Measurements from ENCODE around the gene DUSP15.
"Not testable (repeated sequence)": the region's sequence is repeated elsewhere in the genome, so short reads cannot be mapped to it uniquely, and the experiment has no call there.

DUSP15 gene

GRCh38 chr20:31839782-31840487 lies 30.4 kb downstream of the DUSP15 start:
- DNase-seq (ENCODE audit: low read depth) = no peak

- DNase-seq (ENCODE audit: low read depth) = no peak
Measured at GRCh38 chr20:31838646-31839292, 31.6 kb downstream of the DUSP15 start.

GRCh38 chr20:31837896-31838397 lies 32.4 kb downstream of the DUSP15 start:
- DNase-seq (ENCODE audit: low read depth) = no peak

- no peak for DNase-seq (ENCODE audit: low read depth)
Measured at GRCh38 chr20:31836853-31837608, 33.3 kb downstream of the DUSP15 start.

GRCh38 chr20:31835977-31836852 lies 34.1 kb downstream of the DUSP15 start:
- DNase-seq (ENCODE audit: low read depth) = peak; percentile 11

GRCh38 chr20:31835554-31835953 lies 34.8 kb downstream of the DUSP15 start:
- no peak for DNase-seq (ENCODE audit: low read depth)

GRCh38 chr20:31833931-31834521 lies 36.3 kb downstream of the DUSP15 start:
- DNase-seq (ENCODE audit: low read depth) = no peak

- peak; percentile 51 for DNase-seq (ENCODE audit: low read depth)
Measured at GRCh38 chr20:31833130-31833930, 37.0 kb downstream of the DUSP15 start.

- DNase-seq (ENCODE audit: low read depth) = no peak
Measured at GRCh38 chr20:31831771-31832306, 38.5 kb downstream of the DUSP15 start.

- DNase-seq (ENCODE audit: low read depth) = no peak
Measured at GRCh38 chr20:31831211-31831610, 39.1 kb downstream of the DUSP15 start.

- no peak for DNase-seq (ENCODE audit: low read depth)
Measured at GRCh38 chr20:31830406-31830981, 39.8 kb downstream of the DUSP15 start.

GRCh38 chr20:31829731-31830130 lies 40.6 kb downstream of the DUSP15 start:
- DNase-seq (ENCODE audit: low read depth) = no peak

GRCh38 chr20:31828016-31828415 lies 42.3 kb downstream of the DUSP15 start:
- DNase-seq (ENCODE audit: low read depth) = not testable (repeated sequence)

GRCh38 chr20:31827059-31827458 lies 43.3 kb downstream of the DUSP15 start:
- no peak for DNase-seq (ENCODE audit: low read depth)

- no peak for DNase-seq (ENCODE audit: low read depth)
Measured at GRCh38 chr20:31826074-31826473, 44.3 kb downstream of the DUSP15 start.

GRCh38 chr20:31824554-31825313 lies 45.6 kb downstream of the DUSP15 start:
- no peak for DNase-seq (ENCODE audit: low read depth)

- DNase-seq (ENCODE audit: low read depth) = no peak
Measured at GRCh38 chr20:31824125-31824485, 46.2 kb downstream of the DUSP15 start.

GRCh38 chr20:31823360-31824124 lies 46.8 kb downstream of the DUSP15 start:
- no peak for DNase-seq (ENCODE audit: low read depth)

Data from stimulated activated CD8-positive, alpha-beta memory T cell treated with anti-CD3 and anti-CD28 coated beads, Interleukin-4, amount 100 ng/mL, for 24 hours (primary cell).